ENCODE measurements around the gene SLC24A4.

DNA sequence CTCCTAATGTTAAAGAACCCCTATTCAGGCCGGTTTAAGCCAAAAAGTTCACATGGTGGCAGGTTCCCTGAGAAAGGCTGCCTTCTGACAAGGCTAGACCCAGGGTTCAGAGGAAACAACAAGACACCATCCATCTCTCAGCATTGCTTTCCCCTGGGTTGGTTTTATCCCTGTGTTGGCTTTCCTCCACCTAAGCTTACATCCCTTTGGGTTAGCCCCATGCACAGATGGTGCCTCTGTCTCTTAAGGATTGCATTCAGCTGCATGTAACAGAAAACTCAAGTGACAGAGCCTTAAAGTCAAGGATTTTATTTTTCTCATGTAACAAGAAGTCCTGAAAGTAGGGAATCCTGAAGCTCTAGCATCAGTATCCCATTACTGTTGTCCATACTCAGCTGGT, 147.8 kb downstream of the SLC24A4 start:
- TF ChIP-seq, protein P1, sequence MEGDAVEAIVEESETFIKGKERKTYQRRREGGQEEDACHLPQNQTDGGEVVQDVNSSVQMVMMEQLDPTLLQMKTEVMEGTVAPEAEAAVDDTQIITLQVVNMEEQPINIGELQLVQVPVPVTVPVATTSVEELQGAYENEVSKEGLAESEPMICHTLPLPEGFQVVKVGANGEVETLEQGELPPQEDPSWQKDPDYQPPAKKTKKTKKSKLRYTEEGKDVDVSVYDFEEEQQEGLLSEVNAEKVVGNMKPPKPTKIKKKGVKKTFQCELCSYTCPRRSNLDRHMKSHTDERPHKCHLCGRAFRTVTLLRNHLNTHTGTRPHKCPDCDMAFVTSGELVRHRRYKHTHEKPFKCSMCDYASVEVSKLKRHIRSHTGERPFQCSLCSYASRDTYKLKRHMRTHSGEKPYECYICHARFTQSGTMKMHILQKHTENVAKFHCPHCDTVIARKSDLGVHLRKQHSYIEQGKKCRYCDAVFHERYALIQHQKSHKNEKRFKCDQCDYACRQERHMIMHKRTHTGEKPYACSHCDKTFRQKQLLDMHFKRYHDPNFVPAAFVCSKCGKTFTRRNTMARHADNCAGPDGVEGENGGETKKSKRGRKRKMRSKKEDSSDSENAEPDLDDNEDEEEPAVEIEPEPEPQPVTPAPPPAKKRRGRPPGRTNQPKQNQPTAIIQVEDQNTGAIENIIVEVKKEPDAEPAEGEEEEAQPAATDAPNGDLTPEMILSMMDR (IDR thresholded peaks at IDR 0.05) = no peak
- TF ChIP-seq POLR2A (IDR thresholded peaks at IDR 0.05) = no peak

All from uterus (tissue), 2 donors.